CD4-positive, alpha-beta T cell treated with Interleukin-21 for 1 hour (primary cell): ENCODE data around the gene SUSD2.
A peak's percentile ranks its signal among the peaks of the same experiment; 100 is the strongest.
"Not testable (repeated sequence)": the region's sequence is repeated elsewhere in the genome, so short reads cannot be mapped to it uniquely, and the experiment has no call there.

Experiments used
- DNase-seq: peaks from one replicate; pipeline ENCODE4 v3.0.0-alpha.2; 2020

SUSD2 gene

DNA sequence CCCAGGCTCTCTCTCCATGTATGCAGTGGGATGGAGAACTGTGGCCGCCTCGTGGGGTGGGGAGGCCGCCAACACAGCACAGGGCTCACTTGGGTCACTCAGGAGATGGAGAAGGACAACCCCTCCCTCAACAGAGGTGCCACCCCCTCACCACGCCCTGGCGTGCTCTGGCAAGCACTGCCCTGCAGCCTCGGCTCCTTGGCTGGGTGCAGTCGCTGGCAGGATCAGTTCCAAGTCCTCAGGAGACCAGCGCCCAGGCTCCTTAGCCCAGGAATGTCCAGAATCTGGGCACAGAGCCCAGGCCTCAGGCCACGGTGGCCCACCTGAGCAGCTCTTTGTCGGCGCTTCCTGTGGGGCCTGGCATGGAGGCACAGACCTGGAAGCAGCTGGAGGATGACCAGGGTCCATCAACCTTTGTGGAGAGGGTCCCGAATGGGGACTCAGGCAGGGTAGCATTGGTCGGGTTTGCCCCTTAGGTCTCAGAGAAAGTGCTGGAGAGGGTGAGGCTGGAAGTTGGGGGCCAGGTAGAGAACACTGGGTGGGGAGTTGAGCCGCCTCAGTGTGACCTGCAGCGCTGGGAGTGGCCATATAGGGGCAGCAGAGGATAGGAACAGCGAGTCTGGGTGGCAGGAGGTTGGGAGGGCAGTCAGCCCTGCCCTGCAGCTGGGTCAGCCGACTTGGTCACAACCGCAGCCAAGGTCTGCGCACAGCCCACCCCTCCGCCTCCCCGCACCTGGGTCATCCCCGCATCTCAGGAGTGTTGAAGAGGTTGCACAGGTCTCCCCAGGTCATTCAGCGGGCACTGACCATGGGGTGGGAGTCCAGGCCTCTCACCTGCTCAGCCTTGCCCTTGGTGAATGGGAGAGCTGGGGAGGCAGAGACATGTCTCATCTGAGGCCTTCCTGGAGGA is 8.2 kb downstream of the SUSD2 start:
- peak; percentile 31 for DNase-seq

DNA sequence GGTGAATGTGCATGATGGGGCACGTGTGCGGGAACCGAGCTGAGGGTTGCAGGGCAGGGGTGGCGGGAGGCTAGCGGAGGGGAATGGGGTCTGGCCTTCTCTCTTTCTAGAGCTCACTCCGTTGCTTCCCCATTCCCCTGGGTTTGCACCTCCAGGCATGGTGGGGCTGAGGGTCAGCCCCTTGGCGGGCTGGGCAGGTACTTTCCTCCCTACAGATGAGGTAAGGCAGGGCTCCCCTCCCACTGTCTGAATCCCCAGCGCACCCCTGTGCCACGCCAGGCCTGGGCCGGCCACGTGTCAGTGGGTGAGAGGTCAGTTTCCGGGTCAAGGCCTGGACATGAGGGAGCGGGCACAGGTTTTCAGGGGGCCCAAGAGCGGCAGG is 8.9 kb downstream of the SUSD2 start:
- no peak for DNase-seq

DNA sequence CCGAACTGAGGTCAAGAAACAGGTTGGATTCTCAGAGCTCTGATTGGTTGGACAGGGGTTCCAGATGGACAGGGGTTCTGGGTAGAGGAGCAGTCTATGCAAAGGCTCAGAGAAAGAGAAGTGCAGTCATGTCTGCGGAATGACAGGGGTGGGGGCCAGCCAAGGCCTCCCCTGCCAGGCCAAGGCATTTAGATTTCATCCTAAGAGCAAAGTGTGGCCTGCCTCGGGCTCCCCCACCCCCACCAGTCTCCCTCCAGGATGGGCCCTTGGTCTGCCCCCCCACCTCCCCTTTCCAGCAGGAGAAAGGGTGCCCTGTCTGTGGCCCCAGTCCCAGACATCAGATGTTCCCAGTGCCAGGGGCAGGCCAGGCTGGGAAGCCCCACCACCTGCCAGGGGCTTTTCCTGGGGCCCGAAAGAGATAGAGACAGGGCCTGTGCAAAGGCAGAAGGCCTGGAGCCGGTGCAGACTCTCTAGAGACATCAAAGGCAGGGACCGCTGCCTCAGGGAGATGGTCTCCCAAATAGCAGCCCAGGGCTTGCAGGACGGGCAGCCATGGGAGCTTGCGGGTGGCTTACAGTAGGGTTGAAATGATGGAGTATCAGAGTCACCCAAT is 9.4 kb downstream of the SUSD2 start:
- no peak for DNase-seq

DNA sequence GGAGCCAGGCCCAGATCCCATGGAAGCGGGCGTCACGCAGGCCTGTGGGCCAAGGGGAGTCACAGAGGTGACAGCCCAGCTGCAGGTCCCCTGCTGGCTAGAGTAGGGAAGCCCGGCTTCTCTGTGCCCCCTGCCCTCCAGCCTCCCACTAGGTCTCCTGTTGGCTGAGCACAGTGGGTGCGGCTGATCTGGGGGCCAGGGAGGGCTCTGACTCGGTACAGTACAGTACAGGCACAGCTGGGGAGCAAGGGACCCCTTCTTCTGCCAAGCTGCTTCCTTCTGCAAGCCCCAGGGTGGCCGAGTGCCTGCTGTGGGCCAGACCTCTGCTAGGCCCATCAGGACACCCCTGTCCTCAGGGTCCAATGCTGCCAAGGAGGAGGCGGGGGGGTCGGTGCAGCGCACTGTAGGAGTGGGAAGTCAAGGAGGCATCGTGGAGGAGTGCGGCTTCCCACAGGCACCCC is 10.1 kb downstream of the SUSD2 start:
- DNase-seq, result no peak

DNA sequence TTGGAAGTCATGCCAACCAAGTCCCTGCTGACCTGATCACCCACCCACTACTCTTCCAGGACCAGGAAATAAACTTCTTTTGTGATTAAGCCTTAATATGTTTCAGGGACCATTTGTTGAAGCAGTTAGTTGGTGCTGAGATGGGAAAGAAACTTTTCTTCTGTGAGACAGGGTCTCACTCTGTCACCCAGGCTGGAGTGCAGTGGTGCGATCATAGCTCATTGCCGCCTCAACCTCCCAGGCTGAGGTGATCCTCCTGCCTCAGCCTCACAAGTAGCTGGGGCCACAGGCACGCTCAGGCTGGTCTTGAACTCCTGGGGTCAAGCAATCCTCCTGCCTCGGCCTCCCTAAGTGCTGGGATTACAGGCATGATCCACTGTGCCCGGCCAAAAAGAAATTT is 10.6 kb downstream of the SUSD2 start:
- DNase-seq, result no peak

DNA sequence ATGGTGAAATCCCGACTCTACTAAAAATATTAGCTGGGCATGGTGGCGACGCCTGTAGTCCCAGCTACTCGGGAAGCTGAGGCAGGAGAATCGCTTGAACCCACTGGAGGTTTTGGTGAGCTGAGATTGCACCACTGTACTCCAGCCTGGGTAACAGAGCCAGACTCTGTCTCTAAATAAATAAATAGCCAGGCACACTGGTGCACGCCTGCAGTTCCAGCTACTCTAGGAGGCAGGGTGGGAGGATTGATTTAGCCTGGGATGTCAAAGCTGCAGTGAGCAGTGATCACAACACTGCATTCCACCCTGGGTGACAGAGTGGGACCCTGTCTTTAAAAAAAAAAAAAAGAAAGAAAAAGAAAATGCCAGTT is 17.4 kb downstream of the SUSD2 start:
- DNase-seq, result no peak

DNA sequence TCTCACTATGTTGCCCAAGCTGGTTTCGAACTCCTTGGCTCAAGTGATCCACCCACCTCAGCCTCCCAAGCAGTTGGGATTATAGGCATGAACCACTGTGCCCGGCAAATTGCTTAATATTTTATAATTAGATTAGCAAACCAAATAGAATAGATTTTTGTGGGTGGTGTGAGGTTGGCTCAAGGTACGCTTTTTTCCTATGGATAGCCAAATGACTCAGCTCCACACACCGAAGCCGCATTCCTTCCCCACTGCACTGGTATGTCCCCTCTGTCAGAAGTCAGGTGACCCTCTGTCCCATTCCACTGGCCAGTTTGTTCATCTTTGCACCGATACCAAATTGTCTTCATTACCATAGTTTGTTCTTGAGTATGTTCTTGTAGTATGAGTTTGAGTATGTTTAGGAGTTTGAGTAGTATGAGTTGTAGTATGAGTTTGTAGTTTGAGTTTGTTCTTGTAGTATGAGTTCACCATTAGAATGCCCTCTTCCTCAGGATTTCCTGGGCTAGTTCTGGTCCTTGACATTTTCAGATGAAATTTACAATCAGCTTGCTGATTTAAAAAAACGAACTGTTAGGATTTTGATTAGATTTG is 19.4 kb downstream of the SUSD2 start:
- no peak for DNase-seq

DNA sequence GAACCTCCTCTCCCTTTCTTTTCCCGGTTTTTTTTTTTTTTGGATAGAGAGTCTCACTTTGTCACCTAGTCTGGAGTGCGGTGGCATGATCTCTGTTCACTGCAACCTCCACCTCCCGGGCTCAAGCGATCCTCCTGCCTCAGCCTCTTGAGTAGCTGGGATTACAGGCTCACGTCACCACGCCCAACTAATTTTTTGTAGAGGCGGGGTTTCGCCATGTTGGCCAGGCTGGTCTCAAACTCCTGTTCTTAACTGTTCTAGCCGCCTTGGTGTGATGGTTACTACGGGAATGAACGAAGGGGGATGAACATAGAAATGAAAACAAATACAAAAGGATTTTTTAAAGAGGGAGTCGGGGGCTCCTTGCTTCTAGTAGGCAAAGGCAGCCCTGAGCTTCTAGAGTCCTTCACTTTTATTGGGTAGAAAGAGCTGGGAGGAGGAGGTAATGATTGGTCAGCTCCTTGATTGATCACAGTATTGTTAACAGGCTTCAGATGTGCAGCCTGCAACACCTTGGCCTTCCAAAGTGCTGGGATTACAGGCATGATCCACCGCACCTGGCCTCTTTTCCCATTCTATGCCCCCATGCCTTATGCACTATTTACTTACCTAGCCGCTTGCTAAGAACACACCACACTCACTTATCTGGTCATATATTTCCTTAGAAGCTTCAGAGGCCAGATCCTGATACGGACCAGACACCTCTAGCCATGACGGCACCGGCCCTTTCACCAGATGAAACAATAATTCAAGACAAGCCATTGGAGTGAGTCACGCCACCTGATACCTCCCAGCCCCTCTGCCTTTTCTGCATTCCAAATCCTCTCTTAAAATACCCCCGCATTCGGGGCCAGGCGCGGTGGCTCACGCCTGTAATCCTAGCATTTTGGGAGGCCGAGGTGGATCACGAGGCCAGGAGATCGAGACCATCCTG is 20.7 kb downstream of the SUSD2 start:
- DNase-seq, result no peak

DNA sequence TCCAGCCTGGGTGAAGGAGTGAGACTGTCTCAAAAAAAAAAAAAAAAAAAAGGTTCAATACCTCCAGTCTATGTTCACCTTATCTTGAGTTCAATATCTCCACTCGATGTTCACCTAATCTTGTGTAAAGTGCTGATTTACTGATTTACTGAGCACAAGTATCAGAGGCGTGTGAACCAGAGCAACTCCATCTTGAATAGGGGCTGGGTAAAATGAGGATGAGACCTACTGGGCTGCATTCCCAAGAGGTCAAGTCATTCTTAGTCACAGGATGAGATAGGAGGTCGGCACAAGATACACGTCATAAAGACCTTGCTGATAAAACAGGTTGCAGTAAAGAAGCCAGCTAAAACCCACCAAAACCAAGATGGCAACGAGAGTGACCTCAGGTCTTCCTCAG is 22.6 kb downstream of the SUSD2 start:
- not testable (repeated sequence) for DNase-seq

DNA sequence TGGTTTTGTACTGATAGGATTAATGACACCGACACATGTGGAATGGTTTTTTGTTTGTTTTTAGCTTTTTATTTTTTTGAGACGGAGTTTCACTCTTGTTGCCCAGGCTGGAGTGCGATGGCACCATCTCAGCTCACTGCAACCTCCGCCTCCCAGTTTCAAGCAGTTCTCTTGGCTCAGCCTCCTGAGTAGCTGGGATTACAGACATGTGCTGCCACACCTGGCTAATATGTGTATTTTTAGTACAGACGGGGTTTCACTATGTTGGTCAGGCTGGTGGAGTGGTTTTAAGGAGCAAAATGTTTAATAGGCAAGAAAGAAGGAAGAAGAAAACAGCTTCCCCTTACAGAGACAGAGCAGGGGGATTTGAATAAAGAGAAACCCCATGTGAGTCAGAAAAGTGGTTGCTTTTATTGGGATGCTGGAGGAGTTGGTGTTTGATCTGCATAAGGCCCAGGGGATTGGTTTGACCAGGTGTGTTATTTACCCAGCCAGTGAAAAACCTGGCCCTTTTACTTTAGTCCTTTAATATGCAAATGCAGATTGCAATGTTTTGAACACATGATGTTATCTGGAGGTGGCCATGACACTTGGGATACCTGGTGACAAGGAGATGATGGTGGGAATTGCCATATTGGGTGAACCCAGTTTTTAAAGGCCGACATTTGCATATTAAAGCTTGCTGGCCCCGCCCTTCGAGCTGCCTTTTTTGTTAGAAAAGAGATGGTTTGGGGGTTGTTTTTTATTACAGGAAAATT is 24.3 kb downstream of the SUSD2 start:
- no peak for DNase-seq

DNA sequence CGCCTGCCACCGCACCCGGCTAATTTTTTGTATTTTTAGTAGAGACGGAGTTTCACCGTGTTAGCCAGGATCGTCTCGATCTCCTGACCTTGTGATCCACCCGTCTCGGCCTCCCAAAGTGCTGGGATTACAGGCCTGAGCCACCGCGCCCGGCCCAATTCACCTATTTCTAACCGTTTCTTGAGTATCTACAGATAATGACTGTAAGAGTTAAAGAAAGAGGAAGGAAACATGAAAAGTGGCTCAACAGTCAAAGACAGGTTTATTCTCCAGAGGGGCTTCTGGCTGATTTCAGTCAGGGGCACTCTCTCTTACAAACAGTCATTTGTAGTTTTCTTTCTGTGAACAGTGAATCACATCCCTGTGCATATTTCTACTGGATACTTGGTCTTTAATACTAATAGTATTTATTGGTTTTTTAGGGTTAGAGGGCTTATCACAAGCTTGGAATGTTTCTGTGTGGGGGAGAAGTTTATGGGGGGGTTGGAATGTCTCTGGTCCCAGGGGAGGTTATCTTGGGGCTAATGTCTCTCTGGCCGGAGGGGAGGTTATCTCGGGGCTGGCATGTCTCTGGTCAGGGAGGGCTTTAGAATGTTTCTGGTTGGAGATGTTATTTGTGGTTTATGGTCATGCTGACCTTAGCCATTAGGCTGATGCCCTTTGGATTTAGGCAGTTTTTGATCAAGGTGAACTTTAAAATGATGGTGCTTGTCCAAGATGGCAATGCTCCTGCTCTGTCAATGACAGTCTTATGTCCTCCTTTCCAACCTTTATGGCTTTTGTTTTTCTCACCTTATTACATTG is 25.4 kb downstream of the SUSD2 start:
- DNase-seq, result not testable (repeated sequence)

DNA sequence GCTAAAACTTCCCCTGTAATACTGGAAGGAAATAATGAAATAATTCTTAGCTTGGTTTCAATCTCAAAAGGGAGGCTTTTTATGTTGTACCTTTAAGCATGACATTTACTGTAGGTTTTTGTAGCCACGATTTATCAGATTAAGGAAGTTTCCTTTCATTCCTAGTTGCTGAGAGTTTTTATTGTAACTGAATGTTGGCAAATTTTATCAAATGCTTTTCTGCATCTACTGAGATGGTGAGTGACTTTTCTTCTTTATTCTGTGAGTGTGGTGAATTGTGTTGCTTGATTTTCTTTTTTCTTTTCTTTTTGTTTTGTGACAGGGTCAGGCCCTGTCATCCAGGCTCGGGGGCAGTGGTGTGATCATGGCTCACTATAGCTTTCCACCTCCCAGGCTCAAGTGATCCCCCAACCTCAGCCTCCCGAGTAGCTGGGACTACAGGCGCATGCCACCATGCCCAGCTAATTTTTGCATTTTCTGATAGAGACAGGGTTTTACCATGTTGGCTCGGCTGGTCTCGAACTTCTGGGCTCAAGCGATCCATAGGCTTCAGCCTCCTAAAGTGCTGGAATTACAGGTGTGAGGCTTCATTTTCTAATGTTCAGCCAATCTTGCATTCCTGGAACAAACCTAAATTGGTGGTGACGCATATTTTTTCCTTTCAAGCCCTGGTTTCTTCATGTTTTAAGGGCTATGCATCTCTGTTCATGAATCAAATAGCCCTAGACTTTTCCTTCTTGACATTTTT is 26.2 kb downstream of the SUSD2 start:
- no peak for DNase-seq

DNA sequence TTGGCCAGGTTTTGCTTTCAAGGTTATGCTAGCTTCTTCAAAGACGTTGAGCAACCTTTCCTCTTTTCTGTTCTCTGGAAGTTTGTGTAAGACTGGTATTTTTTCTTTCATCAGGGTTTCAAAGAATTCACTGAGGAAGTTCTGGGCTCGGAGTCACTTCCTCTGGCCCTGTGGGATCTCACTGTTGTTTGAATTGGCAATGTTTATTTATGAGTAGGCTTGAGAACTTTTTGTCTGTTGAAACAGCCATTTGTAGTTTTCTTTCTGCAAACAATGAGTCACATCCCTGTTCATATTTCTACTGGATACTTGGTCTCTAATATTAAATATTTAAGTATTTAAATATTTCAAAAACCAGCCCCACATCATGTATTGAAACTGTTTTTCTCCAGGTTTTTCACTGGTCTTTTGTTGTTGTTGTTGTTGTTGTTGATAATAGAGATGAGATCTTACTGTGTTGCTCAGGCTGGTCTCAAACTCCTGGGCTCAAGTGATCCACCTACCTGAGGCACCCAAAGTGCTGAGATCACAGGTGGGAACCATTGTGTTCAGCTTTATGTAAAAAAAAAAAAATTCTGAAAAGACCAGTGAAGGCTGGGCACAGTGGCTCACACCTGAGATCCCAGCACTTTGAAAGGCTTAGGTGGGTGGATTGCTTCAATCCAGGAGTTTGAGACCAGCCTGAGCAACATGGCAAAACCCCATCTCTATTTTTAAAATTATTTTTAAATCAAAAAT is 26.9 kb downstream of the SUSD2 start:
- DNase-seq, result peak; percentile 9

DNA sequence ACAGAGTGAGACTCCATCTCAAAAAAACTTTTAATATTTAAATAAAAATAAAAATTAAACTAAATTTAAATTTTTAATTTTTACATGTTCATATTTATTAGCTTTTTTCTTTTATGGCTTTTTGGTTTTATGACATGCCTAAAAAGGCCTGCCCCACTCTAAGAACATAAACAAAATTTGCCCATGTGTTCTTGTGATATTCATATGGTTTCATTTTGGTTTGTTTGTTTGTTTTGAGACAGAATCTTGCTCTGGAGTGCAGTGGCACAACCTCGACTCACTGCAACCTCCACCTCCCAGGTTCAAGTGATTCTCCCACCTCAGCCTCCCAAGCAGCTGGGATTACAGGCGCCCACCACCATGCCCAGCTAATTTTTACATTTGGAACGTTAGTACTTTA is 27.7 kb downstream of the SUSD2 start:
- no peak for DNase-seq

DNA sequence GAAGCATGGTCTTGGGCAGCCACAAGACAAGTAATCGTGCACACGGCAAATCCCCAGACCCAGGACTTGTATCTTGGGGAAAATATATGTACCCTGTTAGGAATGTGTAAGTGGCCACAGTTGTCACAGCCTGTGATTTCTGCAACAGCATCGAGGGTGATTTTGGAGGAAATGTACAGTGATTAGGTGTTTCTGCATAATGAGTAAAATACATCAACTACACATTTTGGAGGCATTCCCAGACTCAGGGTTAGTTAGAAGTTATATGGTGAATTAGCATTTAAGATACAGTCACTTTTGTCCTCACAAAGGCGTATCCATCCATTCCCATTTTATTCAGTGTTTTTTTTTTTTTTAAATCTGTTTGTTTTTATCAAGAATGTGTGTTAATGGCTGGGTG is 28.4 kb downstream of the SUSD2 start:
- DNase-seq, result no peak

DNA sequence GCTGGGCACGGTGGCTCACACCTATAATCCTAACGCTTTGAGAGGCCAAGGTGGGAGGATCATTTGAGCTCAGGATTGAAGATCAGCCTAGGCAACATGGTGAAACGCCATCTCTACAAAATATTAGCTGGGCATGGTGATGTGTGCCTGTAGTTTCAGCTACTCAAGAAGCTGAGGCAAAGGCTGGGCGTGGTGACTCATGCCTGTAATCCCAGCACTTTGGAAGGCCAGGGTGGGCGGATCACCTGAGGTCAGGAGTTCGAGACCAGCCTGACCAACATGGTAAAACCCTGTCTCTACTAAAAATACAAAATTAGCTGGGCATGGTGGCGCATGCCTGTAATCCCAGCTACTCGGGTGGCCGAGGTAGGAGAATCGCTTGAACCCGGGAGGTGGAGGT is 29.1 kb downstream of the SUSD2 start:
- not testable (repeated sequence) for DNase-seq

DNA sequence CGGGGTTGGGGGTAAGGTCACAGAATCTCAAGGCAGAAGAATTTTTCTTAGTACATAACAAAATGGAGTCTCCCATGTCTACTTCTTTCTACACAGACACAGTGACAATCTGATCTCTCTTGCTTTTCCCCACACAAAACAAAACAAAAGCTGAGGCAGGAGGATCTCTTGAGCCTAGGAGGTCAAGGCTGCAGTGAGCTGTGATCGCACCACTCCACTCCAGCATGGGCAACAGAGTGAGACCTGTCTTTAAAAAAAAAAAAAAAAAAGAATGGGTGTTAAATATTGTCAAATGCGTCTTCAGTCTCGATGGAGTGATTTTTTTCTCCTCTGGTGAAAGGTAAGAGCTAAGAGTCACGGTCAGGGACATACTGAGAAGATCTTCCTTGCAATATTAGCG is 30.4 kb downstream of the SUSD2 start:
- not testable (repeated sequence) for DNase-seq

DNA sequence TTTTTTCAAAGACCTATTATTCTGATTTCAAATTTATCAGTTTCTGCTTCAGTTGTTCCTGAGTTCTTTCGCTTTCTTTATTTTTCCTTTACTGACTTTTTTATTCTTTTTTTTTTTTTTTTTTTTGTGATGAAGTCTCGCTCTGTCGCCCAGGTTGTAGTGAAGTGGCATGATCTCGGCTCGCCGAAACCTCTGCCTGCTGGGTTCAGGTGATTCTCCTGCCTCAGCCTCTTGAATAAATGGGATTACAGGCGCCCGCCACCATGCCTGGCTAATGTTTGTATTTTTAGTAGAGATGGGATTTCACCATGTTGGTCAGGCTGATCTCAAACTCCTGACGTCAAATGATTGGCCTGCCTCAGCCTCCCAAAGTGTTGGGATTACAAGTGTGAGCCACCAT is 31.8 kb downstream of the SUSD2 start:
- not testable (repeated sequence) for DNase-seq

DNA sequence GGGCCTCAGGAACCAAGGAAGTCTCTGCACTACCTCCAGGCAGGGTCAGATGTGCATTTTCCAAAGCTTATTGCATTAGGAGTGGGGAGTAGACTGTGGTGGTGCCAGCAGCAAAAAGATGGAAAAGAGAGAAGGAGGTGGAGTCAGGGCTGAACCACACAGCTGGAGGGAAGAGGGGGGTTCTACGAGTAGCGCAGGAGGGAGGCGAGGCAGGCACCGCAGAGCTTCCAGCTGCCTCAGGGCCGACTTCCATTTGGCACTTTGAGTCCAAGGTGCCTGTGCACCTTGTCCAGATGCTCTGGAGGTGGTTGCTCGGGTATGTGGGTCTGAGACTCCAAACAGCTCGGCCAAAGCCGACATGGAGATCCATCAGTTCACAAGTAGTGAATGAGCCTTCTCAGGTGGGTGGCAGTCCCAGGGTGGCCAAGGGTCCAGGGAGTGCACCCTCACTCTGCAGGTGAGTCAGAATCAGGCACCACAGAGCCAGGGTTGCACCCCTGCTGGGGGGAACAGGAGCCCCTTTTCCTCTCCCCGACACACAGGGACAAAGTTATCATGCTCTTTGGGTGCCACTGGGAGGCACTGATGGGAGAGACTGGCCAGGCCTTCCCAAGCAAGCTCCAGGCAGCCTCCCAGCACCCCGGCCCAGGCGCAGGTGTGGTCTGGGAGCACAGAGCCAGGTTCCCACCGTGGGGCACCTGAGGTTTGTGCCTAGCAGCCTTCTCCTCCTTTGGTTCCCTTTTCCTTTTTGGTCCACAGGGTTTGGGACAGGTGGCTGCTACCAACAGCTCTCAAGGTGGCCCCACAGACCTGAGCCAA is 33.4 kb downstream of the SUSD2 start:
- no peak for DNase-seq
